Transverse colon (tissue), 3 donors: ENCODE results near the gene RNF128.

Experiments used
- POLR2A ChIP-seq: fragments of 450-650 bp; IDR thresholded peaks from one replicate; pipeline ENCODE4 v1.6.1; 2016; ENCODE audit warnings: antibody characterized with exemption, mild to moderate bottlenecking, moderate library complexity
- TF ChIP-seq, protein P1 (sequence below), 5 experiments: fragments of 200-600 bp in 3 of 5; fragments of 450-650 bp in 2 of 5; sonication (generic) in 3 of 5; IDR thresholded peaks; 1 replicate in 2 of 5; 2 replicates in 3 of 5; pipeline ENCODE4 v1.5.1; 2016 to 2017; ENCODE audit warnings: antibody characterized with exemption in 5 of 5, inconsistent platforms in 3 of 5, mild to moderate bottlenecking in 2 of 5, moderate library complexity in 1 of 5

DNA sequence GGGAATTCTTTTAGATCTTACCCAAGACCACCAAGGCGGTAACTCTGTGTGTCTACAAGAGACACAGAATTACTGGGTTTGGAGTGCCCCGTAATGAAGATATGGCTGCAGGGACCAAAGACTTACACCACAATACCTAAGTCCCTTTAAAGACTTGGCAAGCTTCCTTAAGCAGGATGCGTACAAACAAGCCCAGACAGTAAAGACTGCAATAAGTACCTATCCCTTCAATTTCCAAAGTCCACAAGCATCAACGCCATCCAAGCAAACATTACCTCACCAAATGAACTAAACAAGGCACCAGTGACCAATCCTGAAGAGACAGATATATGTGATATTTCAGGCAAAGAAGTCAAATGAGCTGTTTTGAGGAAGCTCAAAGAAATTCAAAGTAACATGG is 42.3 kb upstream of the RNF128 start:
- no peak for TF ChIP-seq POLR2A
- TF ChIP-seq, protein P1, sequence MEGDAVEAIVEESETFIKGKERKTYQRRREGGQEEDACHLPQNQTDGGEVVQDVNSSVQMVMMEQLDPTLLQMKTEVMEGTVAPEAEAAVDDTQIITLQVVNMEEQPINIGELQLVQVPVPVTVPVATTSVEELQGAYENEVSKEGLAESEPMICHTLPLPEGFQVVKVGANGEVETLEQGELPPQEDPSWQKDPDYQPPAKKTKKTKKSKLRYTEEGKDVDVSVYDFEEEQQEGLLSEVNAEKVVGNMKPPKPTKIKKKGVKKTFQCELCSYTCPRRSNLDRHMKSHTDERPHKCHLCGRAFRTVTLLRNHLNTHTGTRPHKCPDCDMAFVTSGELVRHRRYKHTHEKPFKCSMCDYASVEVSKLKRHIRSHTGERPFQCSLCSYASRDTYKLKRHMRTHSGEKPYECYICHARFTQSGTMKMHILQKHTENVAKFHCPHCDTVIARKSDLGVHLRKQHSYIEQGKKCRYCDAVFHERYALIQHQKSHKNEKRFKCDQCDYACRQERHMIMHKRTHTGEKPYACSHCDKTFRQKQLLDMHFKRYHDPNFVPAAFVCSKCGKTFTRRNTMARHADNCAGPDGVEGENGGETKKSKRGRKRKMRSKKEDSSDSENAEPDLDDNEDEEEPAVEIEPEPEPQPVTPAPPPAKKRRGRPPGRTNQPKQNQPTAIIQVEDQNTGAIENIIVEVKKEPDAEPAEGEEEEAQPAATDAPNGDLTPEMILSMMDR (IDR thresholded peaks at IDR 0.05), result no peak
